B cell (primary cell): ENCODE data around the gene PRPF31.
A peak's percentile ranks its signal among the peaks of the same experiment; 100 is the strongest.

ENCODE experiments used
- CTCF ChIP-seq: fragments of 200-600 bp; IDR thresholded peaks from one replicate; pipeline ENCODE4 v1.8.0; 2022; ENCODE audit warnings: antibody characterized with exemption, mild to moderate bottlenecking
- EZH2 ChIP-seq: IDR thresholded peaks from 2 replicates; pipeline ENCODE4 v1.6.1; 2012; ENCODE audit warnings: borderline replicate concordance, low read depth, mild to moderate bottlenecking, moderate library complexity, low read length; ENCODE audit not compliant: insufficient read depth, poor library complexity, severe bottlenecking

GRCh38 chr19:54168174-54168917 is 52.8 kb downstream of the PRPF31 start:
- peak; percentile 89 for TF ChIP-seq CTCF
- no peak for TF ChIP-seq EZH2
